Stimulated activated CD4-positive, alpha-beta T cell treated with anti-CD3 and anti-CD28 coated beads, Interleukin-1b, Interleukin-23, amount 100 ng/mL, for 24 hours (primary cell): ENCODE measurements around the gene TPM1.
"Not testable (repeated sequence)": the region's sequence is repeated elsewhere in the genome, so short reads cannot be mapped to it uniquely, and the experiment has no call there.

Experiments
- DNase-seq, 4 experiments: peaks; one replicate each; pipeline ENCODE4 v3.0.0-alpha.2; 2020; ENCODE audit warnings: low read depth in 4 of 4, low spot score in 1 of 4

TPM1 gene

DNA sequence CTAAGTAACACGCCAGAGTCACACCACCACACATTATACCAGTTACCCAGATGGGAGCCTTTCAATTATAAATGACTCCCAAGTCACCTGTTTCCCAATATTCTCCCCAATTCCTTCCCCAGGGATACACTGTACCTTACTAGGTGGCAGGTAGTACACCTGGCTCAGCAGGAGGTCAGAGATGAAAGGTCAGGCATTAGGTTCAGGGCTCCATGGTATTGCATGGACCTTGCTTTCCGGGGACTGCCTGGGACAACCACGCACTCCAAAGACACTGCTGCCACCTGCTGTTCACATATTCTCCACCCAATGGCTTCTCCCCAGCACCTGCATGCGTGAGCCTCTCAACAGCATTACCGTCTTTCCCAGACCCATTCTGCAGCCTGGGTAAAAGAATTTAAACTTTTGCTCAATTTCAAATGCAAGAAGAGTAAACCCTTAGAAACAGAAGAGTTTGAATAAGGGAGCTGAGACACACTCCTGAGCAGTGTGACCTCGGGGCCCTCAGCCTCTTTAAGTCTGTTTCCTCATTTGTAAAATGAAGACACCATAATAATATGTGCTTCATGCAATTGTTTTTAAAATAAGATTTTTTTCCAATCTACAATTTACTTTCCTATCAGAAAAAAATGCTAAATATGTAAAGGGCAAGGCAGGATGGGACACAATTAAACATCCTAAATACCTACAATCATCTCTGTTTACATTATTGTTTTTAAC lies 51.1 kb downstream of the TPM1 start:
- DNase-seq, result peak; percentile 45 to 62 (median 52)

GRCh38 chr15:63094495-63094931 lies 52.0 kb downstream of the TPM1 start:
- no peak for DNase-seq

DNA sequence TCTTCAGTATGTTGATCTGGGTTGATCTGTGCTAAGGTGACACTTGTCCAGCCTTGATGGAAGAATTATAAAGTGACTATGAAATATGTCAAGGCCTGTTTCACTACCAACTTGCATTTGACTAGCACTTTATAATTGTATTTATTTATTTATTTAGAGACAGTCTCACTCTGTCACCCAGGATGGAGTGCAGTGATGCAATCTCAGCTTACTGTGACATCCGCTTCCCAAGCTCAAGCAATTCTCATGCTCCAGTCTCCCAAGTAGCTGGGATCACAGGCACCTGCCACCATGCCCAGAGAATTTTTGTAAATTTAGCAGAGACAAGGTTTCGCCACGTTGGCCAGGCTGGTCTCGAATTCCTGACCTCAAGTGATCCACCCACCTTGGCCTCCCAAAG lies 53.6 kb downstream of the TPM1 start:
- DNase-seq, result no peak

DNA sequence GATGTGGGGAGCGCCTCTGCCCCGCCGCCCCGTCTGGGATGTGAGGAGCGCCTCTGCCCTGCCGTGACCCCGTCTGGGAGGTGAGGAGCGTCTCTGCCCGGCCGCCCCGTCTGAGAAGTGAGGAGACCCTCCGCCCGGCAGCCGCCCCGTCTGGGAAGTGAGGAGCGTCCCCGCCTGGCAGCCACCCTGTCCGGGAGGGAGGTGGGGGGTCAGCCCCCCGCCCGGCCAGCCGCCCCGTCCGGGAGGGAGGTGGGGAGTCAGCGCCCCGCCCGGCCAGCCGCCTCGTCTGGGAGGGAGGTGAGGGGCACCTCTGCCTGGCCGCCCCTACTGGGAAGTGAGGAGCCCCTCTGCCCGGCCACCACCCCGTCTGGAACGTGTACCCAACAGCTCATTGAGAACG lies 56.4 kb downstream of the TPM1 start:
- DNase-seq, result not testable (repeated sequence)

DNA sequence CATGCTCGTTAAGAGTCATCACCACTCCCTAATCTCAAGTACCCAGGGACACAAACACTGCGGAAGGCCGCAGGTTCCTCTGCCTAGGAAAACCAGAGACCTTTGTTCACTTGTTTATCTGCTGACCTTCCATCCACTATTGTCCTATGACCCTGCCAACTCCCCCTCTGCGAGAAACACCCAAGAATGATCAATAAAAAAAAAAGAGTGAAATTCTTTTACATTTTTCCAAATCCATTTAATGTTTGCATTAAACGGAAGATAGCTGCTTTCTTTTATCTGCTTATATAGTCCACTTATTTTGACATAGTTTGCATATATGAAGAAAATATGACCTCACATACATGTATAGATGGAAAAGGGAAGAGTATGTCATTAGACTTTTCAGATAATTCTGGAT lies 57.0 kb downstream of the TPM1 start:
- DNase-seq, result not testable (repeated sequence)

GRCh38 chr15:63103416-63103815 lies 60.9 kb downstream of the TPM1 start:
- no peak for DNase-seq

DNA sequence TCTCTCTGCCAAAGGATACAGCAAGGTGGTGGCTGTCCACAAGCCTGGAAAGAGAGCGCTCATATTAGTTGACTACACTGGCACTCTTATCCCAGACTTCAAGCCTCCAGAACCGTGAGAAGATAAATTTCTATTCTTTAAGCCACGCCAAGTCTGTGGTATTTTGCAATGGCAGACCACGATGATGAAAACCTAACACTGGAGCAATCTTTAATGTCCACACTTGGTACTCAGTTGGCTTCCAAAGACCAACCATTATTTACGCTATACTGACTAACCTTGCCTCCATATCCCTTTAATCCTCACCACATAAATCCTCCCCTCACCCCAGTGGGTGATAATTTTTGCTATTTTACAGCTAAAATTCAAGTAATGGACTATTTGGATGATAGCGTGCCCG lies 62.2 kb downstream of the TPM1 start:
- DNase-seq, result no peak

DNA sequence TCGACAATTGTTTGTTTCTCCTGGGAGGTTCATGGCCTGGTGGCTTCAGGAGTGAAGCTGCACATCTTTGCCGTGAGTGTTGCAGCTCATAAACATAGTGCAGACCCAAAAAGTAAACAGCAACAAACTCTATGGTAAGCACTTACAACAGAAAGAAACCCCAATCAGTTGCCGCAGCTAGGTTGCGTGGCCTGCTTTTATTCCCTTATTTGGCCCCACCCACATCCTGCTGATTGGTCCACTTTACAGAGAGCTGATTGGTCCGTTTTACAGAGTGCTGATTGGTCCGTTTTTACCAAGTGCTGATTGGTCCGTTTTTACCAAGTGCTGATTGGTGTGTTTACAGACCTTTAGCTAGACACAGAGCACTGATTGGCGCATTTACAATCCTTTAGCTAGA lies 62.8 kb downstream of the TPM1 start:
- not testable (repeated sequence) for DNase-seq

DNA sequence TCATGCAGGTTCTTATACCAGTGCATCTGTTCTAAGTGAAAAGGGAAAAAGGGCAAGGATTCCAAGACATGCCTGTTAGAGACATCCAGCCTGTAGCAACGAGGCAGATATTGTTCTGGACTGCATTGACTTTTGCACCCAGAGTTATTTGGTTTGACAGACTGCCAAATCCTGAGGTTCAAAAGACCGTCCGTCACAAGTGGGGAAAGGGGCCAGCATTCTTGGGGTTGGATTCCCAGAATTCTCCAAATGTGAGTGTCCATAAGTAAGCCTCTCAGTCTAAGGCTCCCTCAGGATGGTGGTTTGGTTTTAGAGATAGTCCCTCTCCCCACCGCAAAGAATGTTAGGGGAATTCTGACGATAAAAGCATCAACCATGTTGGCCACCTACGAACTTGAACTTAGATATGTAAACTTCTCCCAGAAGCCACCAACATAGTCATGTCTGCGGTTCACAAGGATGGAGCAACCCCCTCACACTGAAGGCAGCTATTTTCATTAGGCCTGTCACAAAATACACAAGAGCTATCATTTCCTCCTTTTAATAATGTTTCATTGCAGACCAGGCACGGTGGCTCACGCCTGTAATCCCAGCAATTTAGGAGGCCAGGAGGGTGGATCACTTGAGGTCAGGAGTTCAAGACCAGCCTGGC lies 65.5 kb downstream of the TPM1 start:
- no peak for DNase-seq

DNA sequence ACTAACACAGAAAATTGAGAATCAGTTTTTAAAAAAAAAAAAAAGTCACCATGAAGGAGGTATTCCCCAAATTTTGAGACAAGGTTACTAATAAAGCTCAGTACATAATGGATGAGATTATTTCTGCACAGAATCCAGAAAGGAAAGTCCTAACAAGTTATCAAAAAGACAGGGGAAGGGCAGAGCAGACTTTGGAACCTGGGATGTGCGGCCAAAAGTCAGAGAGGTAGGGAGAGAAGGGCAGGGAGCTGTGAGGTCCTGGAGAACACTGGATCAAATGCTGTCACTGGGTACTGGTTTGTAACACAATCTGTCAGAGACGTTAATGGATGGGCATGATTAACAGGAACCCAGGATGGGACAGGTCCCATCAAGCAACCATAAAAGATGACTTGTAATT lies 67.0 kb downstream of the TPM1 start:
- no peak for DNase-seq

DNA sequence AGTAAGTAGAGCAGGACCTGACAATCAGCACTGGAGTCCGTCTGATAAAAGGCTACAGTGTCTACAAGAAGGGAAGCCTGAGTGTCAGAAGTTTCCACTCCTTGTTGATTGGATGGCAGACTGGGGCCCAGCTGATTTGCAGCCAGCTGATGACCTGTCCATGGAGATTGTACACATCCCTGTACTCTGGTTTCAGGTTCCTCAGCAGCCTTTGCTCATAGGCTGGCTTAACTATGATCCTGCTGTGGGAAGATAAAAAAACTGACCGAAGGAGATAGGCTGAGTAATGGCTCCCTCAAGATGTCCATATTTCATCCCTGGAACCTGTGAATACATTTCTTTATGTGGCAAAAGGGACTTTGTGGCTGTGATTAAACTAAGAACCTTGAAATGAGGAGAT lies 67.4 kb downstream of the TPM1 start:
- no peak for DNase-seq

GRCh38 chr15:63110428-63111026 lies 68.0 kb downstream of the TPM1 start:
- DNase-seq, result no peak

GRCh38 chr15:63111481-63111880 lies 68.9 kb downstream of the TPM1 start:
- no peak for DNase-seq

GRCh38 chr15:63112871-63113270 lies 70.3 kb downstream of the TPM1 start:
- no peak for DNase-seq

DNA sequence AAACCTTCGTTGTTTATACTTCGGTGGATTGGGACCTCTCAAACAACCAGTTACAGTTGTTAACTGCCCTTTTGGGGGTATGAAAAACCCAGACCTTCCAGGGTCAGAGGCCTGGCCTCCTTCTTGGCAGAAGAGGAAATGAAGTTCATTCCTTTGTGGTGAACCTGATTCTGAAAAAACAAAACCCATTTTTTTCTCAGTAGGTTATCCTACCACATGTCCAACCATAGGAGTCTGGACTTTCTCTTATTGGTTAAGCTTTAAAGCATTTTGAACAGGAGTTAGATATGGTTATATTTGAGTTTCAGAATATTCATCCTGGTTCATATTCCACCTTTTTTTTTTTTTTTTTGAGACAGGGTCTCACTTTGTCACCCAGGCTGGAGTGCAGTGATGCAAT lies 71.9 kb downstream of the TPM1 start:
- no peak for DNase-seq
